Pancreas (tissue), 10 donors: ENCODE measurements around the gene CEP78. TPM values are rescaled to one million over a fixed set of nuclear protein-coding genes. Genes with fewer than 3 reads are reported as not detected.

Source experiments
- ATAC-seq, 4 donors: fragments of 200-7000 bp; cut with Tn5 transposase; one replicate each; pipeline versions ENCODE4 v1.8.0 to v1.9.1; 2020; ENCODE audit warnings: mild to moderate bottlenecking in 4 of 4, moderate library complexity in 4 of 4
- DNase-seq, 6 donors: peaks; one replicate each; pipeline ENCODE4 v3.0.0-alpha.2; 2020
- FAIRE-seq: peaks from 2 replicates; lab custom pipeline; 2012; peaks lifted over from hg19 to GRCh38; lab: Jason Lieb, UNC
- H3K27ac ChIP-seq, 4 donors: fragments of 200-600 bp; sonication (generic); 1 replicate in 3 of 4; 2 replicates in 1 of 4; pipeline versions ENCODE4 v1.5.0 to v1.8.0; 2020
- H3K27me3 ChIP-seq, 4 donors: fragments of 200-600 bp; one replicate each; pipeline ENCODE4 v1.8.0; 2021
- H3K36me3 ChIP-seq, 3 donors: fragments of 200-600 bp; sonication (generic) in 1 of 3; one replicate each; pipeline versions ENCODE4 v1.5.0 to v1.8.0; 2020 to 2021
- H3K4me1 ChIP-seq, 3 donors: fragments of 200-600 bp; one replicate each; pipeline ENCODE4 v1.8.0; 2021
- H3K4me3 ChIP-seq, 4 donors: fragments of 200-600 bp; sonication (generic) in 2 of 4; one replicate each; pipeline versions ENCODE4 v1.5.0 to v1.8.0; 2020 to 2021
- H3K9me3 ChIP-seq, 4 donors: fragments of 200-600 bp; one replicate each; pipeline ENCODE4 v1.8.0; 2021
- CTCF ChIP-seq, 4 donors: fragments of 200-600 bp; sonication (generic) in 3 of 4; IDR thresholded peaks; one replicate each; pipeline versions ENCODE4 v1.5.0 to v1.8.0; 2021; ENCODE audit warnings: antibody characterized with exemption in 4 of 4
- WGBS, 2 donors: extraction: QIAGEN DNeasy Blood & Tissue Kit; methylation state at CpG; one replicate each; pipeline ENCODE4 v1.1.7; 2013; 5-methylcytosine and 5-hydroxymethylcytosine counted together
- intact Hi-C, 3 donors: fragments of 100-400 bp; cut with DNase I; formaldehyde crosslinking; loops; one replicate each; pipeline versions ENCODE4 v1.11.1 to v1.14.2; 2022
- polyA plus RNA-seq, 2 donors: library from polyadenylated mRNA; stranded (reverse); fragments of 200-250 nt; gene quantifications; one replicate each; pipeline ENCODE4 v1.2.3, GENCODE V29; 2013
- total RNA-seq, 6 donors: library from RNA; stranded (reverse); fragmentation: NEBNext Ultra II Directional in 4 of 6; extraction: Animal tissue kit (Norgen Biotek cat#: 25700) in 4 of 6; gene quantifications; one replicate each; pipeline versions ENCODE4 v1.2.1 to v1.2.4, GENCODE V29; 2021 to 2023
- donor health status: healthy with polysubstance abuse.
- donor health status: DM: no; HTN: no; CAD: no; lungs with moderate emphysema.
- donor health status: DM: no; HTN: no; CAD: no.
- donor health status: control.
- donor health status: control.
- donor health status: Bipolar disorder and iron deficiency.
- donor health status: DM: yes; HTN: yes; CAD: no.
- donor health status: DM: no; HTN: no; CAD: no.
- donor health status: DM: no; HTN: no; CAD: no.
- donor health status: DM: yes; HTN: yes; CAD: no.

Gene CEP78
- total and polyA plus RNA-seq, 8 donors, result 3.3 to 6.5 (median 5.2) TPM

- DNase-seq, result no peak
- TF ChIP-seq CTCF (IDR thresholded peaks at IDR 0.05), result no peak
- no peaks in the 10 kb centered on the region for H3K36me3 ChIP-seq
- H3K4me1 ChIP-seq, result peaks cover 0 to 6% (median 0%) of the 10 kb centered on the region in 3 donors
- no peak for ATAC-seq
- 42 to 43% methylated on average over 6 of the region's 6 CpGs for WGBS, 2 donors
- no peaks in the 10 kb centered on the region for H3K27me3 ChIP-seq
- peak overlapping the region in 1 of 4 donors; percentile 73 for H3K4me3 ChIP-seq
- H3K27ac ChIP-seq, result peak overlapping the region; percentile 46 to 76 (median 65)
- intact Hi-C loops, result no loop called here
- H3K9me3 ChIP-seq, result no peaks in the 10 kb centered on the region
- no peak for FAIRE-seq
These were observed 59.9 kb downstream of the CEP78 start for GRCh38 chr9:78295731-78296130.

GRCh38 chr9:78296201-78296892 lies 60.5 kb downstream of the CEP78 start:
- peaks cover 0 to 12% (median 2%) of the 10 kb centered on the region in 3 donors for H3K4me1 ChIP-seq
- no peaks in the 10 kb centered on the region for H3K36me3 ChIP-seq
- FAIRE-seq (no peak), ATAC-seq (peak; percentile 51 to 62 (median 61)), DNase-seq (peak; percentile 75 to 85 (median 78))
- WGBS, 2 donors, result 2% methylated on average over 32 of the region's 32 CpGs
- no peaks in the 10 kb centered on the region for H3K9me3 ChIP-seq
- intact Hi-C loops, result no loop called here
- peak overlapping the region; percentile 58 to 83 (median 72) for H3K4me3 ChIP-seq
- H3K27ac ChIP-seq, result peak overlapping the region; percentile 46 to 76 (median 65)
- no peak for TF ChIP-seq CTCF (IDR thresholded peaks at IDR 0.05)
- H3K27me3 ChIP-seq, result no peaks in the 10 kb centered on the region

- ATAC-seq (peak; percentile 90 to 96 (median 94)), FAIRE-seq (no peak), DNase-seq (peak; percentile 90 to 96 (median 92))
- TF ChIP-seq CTCF (IDR thresholded peaks at IDR 0.05), result no peak
- intact Hi-C loops, result no loop called here
- Histone ChIP-seq H3K4me1 (peaks cover 7 to 19% (median 9%) of the 10 kb centered on the region in 3 donors), H3K36me3 (no peaks in the 10 kb centered on the region), H3K4me3 (peak within 1 kb of the TSS; percentile 58 to 83 (median 72)), H3K27ac (peak within 1 kb of the TSS; percentile 63 to 84 (median 72)), H3K9me3 (no peaks in the 10 kb centered on the region), H3K27me3 (no peaks in the 10 kb centered on the region)
- 0 to 1% methylated on average over 75 to 76 of the region's 76 CpGs for WGBS, 2 donors
These were observed 61.2 kb downstream of the CEP78 start, which contains the start of gene PSAT1 for GRCh38 chr9:78296893-78297671. Gene PSAT1, plus strand, starts transcription at chr9:78297125. Its CDS starts 86 bp downstream, at chr9:78297211.

GRCh38 chr9:78297672-78297961 lies 61.7 kb downstream of the CEP78 start:
- ATAC-seq (no peak), DNase-seq (no peak), FAIRE-seq (no peak)
- H3K4me1 ChIP-seq, result peaks cover 10 to 25% (median 10%) of the 10 kb centered on the region in 3 donors
- H3K4me3 ChIP-seq, result peak overlapping the region; percentile 58 to 83 (median 72)
- no peaks in the 10 kb centered on the region for H3K36me3 ChIP-seq
- H3K27me3 ChIP-seq, result no peaks in the 10 kb centered on the region
- peak overlapping the region; percentile 63 to 84 (median 72) for H3K27ac ChIP-seq
- TF ChIP-seq CTCF (IDR thresholded peaks at IDR 0.05), result no peak
- intact Hi-C loops, result no loop called here
- no peaks in the 10 kb centered on the region for H3K9me3 ChIP-seq
- WGBS, 2 donors, result 0 to 1% methylated on average over 10 of the region's 10 CpGs
